Forelimb muscle (tissue), 1 donor: Measurements from ENCODE around the gene MAP3K20. TPM values are rescaled to one million over a fixed set of nuclear protein-coding genes. Genes with fewer than 3 reads are reported as not detected.
"Not testable (repeated sequence)": the region's sequence is repeated elsewhere in the genome, so short reads cannot be mapped to it uniquely, and the experiment has no call there.

ENCODE experiments used
- DNase-seq: peaks from one replicate; pipeline ENCODE4 v3.0.0-alpha.2; 2013; ENCODE audit warnings: low read depth
- polyA plus RNA-seq: library from polyadenylated mRNA; unstranded; fragments of 120-200 nt; gene quantifications from one replicate; pipeline ENCODE4 v1.2.1, GENCODE V29; 2013; ENCODE audit not compliant: insufficient read length

MAP3K20 gene
- polyA plus RNA-seq, 1 donor: 103 TPM

DNA sequence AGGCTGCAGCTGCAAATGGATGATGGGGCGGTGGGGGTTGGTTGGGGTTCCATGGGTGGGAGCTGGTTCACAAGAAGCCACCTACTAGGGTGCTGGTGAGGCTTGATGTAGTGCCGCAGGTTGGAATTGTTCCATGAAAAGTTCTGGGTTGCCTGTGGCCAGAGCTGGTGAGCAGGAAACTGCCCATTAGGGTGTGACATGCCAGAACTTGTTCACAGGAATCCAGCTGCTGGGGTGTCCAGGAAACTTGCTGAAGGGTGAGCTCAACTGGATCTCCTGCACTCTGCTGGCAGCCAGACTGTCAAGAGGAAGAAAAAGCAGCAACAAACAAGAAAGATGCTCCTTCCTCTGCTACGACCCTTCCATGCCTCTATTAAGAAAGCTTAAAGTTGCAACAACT lies 48.8 kb downstream of the MAP3K20 start:
- no peak for DNase-seq

DNA sequence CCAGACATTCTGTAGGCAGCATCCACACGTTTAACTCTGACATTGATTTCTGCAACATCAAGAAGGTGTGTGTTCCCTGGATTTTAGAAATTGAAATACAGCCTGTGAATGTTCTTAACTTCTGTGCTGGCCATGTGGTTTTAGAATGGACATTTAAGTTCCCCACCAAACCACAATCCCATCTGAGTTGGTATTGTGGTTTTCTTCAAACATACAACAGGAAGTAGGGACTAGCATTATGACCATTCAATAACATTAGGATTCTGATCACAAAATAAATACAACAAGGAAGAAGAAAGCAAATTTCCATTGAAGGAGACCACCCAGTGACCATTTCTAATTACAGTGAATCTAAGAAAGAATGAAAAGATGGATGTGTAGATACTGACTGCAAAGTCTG lies 51.2 kb downstream of the MAP3K20 start:
- DNase-seq: no peak

DNA sequence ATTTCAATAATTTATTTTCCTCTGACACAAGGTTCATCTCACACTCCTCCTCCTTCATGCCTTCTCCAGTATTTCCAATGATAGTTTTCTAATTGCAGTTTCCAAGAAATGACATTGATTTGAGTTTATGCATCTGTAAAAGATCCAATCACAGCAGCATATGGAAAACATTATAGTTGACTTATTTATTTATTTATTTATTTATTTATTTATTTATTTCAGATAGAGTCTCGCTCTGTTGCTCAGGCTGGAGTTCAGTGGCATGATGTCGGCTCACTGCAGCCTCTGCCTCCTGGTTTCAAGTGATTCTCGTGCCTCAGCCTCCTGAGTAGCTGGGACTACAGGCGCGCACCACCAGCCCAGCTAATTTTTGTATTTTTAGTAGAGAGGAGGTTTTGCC lies 52.5 kb downstream of the MAP3K20 start:
- not testable (repeated sequence) for DNase-seq

DNA sequence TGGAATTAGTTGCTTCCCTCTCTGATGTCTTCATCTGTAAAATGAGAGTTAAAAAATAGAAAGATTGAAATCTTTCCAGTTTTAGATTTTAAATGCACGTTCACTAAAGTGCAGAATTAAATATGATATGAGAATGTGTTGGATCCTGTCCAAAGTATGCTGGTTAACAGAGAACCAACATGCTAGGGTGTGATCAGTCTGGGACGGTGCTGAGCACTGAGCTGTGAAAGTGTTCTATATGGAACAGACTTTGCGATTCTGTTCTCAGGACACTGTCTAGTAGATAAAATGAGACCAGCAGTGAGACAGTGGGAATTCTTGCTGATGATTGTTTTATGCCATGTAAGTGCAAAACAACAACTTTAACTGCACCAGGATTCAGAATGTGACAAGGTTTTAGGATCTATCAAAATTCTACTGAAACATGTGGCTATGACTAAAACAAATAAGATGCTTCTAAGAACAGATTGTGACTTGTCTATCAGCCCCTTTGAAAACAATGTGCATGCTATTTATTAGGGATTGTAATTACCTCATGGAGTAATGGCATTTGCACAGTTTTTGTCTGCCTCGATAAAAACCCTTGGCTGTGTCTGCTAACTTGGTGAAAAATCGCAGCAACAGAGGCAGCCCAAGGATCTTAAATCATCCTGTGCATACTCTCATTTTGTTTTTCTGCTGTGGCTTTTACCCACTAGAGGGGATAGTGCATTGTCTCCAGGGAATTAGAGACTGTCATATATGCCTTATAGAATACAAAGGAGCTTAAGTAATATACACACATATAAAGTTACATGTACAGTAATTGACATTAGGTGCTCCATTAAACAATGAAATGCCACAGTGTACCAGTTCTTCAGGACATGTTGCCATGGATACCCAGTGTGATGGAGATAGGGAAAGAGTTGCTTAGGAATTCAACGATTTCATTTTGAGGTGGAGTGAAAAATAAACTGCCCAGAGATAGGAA lies 55.1 kb downstream of the MAP3K20 start:
- no peak for DNase-seq

DNA sequence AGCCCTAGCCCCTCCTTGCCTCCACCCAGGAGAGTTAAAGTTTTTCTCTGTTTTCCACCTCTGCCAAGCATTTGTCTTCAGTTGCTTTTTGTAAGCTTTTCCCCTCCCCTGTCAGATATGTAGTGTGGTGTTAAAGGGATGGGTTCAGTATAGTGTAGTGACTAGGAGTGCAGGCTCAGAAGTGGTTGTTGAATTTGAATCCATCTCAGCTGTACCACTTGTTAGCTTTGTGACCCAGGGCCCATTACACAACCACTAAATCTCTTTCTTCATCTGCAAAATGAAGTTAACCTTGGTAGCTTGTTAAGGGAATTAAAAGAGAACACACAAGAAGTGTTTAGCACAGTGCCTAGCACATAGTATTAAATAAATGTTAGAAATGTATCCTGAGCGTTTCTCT lies 56.9 kb downstream of the MAP3K20 start:
- no peak for DNase-seq

DNA sequence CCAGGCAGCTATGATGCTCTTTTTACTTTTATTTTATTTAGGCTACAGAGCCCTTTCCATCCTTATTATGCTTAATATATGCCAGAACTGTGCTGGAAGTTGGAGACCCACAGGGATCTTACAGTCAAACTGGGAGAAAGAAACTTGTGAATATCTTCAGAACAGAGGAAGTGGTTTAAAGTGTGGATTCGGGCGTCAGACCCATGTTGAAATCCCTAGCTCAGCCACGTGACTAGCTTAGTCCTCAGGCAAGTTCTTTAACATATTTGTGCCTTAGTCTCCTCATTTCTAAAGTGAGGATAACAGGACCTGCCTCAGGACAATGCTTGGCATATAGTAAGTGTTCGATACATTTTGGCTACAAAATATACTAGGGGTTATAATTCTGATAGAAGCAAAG lies 59.1 kb downstream of the MAP3K20 start:
- DNase-seq: no peak

DNA sequence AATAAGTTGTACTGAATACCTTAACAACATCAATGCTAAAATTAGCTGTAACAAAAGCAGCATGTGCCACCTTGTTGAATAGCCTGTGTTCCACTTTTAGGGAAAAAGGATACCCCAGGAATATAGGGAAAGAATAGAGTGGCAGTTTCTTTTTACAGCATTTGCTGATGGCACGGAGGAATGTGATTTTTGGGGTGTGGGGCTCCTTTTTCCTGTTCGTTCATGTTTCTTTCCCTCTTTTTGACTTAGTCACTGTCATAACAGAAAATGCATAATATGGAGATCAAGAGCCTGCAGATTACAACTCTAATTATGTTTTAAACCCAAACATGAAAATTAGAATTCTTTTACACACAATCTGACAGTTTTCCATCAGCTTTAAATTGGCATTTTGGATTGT lies 60.4 kb downstream of the MAP3K20 start:
- DNase-seq: no peak

DNA sequence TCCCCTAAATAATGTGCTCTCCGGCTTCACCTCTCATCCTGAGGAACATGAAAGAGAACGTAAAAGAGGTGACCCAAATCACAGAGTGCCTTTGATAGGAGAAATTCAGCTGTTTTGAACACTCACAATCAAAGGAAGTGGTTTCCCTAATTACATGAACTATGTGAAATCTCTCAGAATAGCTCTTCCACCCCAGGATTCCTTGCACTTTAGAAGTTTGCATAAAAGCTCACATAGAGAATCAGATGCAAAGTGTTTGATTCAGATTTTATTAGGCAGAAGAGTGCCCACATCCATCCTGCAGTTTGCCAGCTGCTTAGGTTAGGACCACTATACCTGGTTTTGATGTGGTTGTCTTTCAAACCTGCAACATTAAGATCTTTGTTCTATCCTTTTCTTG lies 61.0 kb downstream of the MAP3K20 start:
- DNase-seq: no peak

DNA sequence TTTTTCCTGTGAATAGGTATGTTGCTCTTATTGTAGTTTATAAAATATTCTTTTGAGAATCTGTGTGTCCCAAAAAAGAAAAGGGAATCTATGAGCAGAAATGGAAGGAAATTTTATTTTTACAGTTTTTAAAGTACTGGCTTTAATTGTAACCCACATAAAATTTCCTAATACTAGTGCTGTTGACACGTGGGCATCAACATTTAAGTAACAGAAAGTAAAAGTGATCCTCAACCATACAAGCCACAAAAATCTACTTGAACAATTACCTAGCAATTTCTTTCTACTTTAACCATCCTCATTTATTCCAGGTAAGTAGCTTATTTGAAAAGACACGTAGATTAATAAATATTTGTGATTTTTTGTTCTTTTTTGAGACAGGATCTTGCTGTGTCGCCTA lies 62.0 kb downstream of the MAP3K20 start:
- DNase-seq: no peak

DNA sequence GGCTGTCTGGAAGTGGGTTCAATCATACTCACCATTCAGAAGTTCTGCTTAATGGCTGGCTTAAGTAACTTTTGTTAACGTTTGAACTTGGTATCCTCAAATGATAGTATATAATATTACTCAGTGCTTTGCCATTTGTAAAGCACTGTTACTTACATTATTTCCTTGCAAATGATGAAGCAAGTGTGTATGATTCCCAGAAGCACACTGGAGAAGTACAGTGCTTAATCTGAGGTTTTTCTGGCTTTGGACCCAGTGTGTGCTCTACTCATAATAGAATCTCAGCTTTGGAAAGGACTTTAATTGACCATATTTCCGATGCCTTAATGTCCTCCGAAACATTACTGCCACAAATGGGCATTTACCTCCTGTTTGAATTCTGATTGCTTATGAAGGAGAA lies 63.3 kb downstream of the MAP3K20 start:
- no peak for DNase-seq

DNA sequence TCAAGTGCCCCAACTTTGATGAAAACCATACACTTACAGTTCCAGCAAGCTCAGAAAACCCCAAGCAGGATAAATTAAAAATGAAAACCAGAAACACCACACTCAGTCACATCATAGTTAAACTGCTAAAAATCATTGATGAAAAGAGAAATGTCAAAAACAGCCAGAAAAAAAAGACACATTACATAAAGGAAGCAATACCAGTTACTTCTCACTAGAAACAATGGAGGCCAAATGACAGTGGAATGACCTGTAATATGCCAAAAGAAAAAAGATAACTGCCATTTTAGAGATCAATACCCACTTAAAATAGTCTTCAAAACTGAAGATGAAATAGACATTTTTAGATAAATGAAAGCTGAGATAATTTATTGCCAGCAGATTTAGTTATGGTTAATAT lies 66.0 kb downstream of the MAP3K20 start:
- DNase-seq: no peak

DNA sequence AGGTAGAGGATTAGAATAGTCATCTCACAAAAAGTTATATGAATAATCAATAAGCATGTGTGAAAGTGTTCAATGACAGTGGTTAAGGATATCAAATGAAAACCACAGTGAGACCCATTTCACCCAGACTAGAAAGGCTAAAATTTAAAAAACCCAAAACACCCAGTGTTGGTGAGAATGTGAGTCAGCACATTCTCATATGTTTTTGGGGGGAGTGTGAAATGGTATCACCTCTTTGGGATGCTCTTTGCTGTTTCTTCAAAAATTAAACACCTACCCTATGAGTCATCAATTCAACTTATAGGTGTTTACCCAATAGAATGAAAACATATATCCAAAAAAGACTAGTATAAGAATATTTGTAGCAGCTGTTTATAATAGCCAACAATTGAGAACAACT lies 69.8 kb downstream of the MAP3K20 start:
- DNase-seq: no peak

DNA sequence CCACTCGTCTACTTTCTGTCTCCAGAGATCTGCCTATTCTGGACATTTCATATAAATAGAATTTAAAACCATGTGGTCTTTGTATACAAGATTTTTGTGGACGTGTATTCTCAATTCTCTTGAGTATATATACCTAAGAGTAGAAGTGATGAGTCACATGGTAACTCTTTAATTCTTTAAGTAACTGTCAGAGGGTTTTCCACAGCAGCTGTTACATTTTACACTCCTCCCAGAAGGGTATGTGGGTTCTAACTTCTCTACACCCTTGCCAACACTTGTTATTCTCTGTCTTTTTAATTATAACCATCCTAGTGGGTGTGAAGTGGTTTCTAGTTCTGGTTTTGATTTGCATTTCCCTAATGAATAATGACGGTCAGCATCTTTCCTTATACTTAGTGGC lies 70.9 kb downstream of the MAP3K20 start:
- no peak for DNase-seq

DNA sequence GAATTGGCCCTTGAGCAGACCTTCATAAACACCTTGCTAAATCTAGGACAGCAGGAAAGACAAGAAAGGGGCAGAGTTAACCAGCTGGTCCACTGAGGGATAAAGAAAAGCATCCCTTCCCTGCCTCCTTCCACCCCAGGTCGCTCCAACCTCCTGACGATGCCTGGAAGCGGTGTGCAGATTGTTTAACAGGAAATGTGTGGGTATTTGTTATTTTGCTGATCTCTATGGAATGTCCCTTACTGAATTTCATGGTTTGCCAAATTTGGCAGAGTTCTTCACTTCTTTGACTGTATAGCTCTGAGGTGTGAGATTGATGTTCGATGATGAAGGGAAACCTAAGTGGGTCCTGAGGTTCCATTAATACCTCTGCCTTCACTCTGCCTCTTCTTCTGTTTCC lies 72.9 kb downstream of the MAP3K20 start:
- DNase-seq: no peak

DNA sequence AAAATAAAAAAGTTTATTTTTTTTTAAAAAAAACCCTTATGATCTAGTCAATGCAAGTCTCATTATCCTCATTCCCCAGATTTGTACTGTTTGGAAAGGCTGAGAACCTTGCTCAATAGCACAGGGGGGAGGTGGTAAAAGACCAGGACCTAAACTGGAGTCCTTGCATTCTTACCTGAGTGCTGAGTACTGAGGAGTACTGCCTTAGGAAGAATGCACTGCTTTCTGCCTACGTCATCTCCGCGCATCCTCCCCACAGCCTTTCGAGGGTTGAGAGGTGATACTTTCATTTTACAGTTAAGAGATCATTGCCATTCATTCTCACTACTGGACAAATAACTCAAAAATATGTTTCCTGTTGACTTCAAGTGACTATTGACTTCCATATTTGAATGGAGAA lies 73.8 kb downstream of the MAP3K20 start:
- DNase-seq: no peak

DNA sequence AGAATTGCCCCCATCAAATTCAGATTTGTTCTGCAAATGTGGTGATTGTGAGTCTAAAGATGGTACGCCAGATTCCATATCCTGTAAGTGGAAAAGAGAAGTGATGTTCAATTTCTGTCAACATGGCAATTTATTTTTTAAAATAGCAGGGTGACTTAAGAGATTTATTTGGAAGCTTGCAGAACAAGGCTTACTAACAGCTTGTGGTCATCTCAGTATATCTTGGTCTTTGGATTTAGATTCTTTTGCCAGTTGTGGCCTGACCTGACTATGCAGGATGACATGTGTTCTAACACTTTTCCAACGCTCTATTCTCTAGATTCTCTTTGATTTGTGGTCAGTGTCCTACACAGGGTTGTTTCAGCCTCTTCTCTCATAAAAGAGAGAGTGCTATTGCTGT lies 74.4 kb downstream of the MAP3K20 start:
- no peak for DNase-seq

DNA sequence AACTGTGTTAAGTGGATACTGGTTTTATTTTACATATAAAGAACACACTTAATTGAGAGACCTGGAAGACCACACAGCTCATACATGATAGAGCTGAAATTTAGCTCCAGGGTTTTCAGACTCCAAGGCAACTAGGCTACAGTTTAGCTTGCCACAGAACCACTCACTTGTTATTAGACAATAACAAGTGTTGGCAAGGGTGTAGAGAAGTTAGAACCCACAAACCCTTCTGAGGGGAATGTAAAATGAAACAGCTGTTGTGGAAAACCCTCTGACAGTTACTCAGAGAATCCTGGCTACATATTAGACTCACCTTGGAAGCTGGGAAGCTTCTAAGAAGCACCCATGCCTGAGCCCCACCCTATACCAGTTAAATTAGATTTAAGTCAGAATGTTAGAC lies 75.3 kb downstream of the MAP3K20 start:
- DNase-seq: no peak

DNA sequence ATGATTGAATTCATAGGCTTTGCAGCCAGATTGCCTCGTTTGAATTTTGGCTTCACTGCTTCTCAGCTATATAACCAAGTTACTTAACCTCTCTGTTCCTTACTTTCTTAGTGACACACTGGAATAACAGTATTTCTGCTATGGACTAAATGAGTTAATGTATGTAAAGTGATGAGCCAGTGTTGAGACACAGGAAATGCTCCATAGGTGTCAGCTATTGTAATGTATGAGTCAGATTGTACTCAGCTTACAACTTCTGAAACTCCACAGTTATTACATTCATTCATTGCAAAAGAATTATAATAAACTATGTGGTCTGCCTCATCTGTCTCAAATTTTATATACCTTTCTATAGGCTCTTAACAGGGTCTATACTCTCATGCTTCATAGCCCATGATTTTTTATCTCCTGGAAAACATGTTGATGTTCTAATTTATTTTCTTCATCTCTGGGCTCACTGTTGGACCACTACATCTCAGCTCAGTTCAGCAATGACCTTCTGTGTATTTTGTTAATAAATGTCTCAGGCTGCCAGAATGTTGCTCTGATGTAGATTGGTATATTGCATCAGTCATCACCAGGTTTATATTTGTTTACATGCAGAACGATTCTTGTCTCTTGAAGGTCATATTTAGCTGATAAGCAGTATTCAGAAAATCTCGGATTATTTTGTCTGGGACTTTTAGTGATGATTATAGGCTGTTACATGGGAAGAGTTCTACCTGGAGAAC lies 76.2 kb downstream of the MAP3K20 start:
- no peak for DNase-seq

DNA sequence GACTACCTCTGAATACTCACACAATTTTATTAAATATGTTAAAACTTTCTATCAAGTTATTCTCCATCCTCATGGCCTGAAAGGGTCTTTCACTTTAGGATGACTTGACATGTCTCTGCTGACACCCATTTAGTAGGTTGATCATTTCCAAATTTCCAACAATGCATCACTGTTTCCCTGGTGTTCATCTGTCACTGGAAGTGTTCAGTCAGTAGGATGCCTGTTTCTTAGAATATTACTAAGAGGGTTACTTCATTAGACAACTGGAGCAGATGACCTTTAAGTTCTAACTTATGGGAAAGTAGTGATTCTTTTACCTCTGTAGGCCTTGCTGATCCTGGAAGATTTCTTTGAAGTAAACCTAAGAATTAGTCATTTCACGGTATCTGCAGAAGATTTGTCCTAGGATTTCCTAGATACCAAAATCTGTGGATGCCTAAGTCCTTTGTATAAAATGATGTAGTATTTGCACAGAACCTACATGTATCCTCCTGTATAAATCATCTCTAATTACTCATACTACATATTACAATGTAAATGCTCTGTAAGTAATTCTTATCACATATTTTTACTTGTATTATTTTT lies 77.7 kb downstream of the MAP3K20 start:
- DNase-seq: no peak

DNA sequence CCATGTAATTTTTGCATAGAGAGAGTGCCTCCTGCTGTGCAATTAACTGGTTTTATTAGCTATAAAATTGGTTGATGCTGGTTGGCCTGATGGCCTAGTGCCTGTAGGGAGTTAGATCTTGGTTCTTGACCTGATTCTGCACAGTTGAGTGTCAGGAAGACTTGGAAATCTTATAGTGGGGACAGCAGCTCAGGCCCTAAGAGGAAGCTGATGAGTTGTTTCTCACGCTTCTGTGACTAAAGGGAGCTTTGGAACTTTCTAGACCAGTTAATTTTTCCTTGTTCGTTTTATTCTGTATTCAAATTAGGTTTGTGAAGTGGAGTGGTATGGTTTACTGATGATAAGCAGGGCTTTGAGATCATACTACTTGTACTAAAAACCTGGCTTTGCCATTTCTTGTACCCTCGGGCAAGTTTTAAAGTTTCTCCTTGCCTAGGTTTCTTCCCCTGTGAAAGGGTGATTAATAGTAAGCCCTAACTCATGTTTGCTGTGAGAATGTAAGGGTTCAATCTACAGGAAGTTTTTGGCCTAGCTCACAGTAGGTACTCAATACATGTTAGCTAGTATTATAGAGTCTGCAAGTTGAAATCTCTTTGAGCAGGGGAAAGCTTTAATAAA lies 82.1 kb downstream of the MAP3K20 start:
- no peak for DNase-seq

DNA sequence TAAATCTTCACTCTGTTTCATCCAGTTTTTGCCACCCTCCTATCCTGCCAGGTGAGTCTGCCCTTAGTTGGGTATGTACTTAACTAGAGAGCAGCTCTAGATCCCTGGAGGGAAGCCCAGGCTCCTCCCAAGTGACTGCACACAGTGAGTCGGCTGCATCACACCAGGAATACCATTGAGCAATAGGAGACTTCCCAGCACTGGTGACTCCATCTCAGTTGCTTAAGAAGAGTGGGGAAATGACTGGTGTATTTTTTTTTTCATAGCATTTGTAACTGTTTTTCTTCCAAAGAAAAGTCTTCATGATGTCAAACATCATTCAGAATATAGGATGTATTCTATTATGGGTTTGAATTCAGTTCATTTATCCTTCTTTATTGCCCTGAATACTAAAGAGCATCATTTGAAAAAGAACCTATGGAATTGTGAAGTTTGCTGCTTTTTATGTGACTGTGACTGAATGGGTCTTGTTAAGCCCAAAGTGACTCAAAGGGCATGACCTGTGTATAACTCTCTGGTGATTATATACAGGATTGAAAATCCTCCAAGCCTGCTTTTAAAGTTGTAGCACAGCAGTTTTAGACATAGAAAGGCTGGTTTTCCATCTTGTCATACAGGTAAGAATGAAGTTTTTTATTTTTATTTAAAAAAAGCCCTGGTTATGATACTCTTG lies 84.3 kb downstream of the MAP3K20 start:
- no peak for DNase-seq

DNA sequence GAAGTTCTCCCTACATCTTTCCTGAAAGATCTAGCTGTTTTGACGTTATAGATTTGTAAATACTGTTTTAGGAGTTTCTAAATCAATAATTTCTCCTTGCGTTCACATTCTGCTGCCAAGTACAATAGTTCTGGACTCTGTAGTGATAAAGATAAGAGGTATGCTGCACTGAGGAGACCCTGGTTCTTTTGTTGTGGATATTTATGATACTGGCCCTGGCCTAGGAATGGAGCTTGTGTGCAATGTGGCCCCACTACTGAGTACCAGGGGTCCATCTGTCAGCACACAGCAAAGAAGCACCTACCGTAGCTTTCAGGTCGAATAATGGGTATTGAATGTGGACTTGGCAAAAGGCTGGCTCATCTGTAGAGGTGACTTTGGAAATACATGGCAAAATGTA lies 85.0 kb downstream of the MAP3K20 start:
- no peak for DNase-seq
